DND-41 (cell line): ENCODE results near the gene ALDH3B1.

Experiments used
- CTCF ChIP-seq: IDR thresholded peaks from 2 replicates; pipeline ENCODE4 v1.5.1; 2012; ENCODE audit warnings: borderline replicate concordance, low read length, moderate library complexity, mild to moderate bottlenecking; ENCODE audit not compliant: poor library complexity, severe bottlenecking; ENCODE audit errors: extremely low read depth
- EZH2 ChIP-seq: IDR thresholded peaks from 3 replicates; pipeline ENCODE4 v1.6.1; 2012; ENCODE audit warnings: borderline replicate concordance, low read depth, mild to moderate bottlenecking, moderate library complexity, low read length, inconsistent platforms; ENCODE audit not compliant: severe bottlenecking

DNA sequence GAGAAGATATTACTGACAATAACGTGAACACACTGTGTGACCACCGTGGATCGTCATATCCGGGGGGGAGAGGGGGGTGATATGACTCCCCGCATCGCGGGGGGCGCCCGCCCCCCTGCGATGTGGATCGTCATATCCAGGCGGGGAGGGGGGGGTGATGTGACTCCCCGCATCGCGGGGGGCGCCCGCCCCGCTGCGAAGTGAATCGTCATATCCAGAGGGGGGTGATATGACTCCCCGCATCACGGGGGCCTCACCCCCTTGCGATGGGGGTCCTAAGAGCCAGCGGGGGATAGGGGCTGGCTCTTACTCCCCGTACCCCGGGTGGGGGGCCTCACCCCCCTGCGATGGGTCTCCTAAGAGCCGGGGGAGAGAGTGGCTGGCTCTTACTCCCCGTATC is 26.2 kb upstream of the ALDH3B1 start:
- TF ChIP-seq CTCF (no peak), EZH2 (no peak)
